ENCODE measurements around the gene RGS7. TPM values are rescaled to one million over a fixed set of nuclear protein-coding genes. Genes with fewer than 3 reads are reported as not detected.

The RGS7 gene
- total and polyA plus RNA-seq, 7 donors = 0.04 TPM; not detected in 6

GRCh38 chr1:241114699-241115233, 242.2 kb downstream of the RGS7 start:
- DNase-seq = no peak
- Histone ChIP-seq H3K27me3 (ENCODE audit: insufficient read depth in 3 of 3, low read length in 2 of 3) (no peaks in the 10 kb centered on the region), H3K4me3 (no peak overlapping the region), H3K9me3 (no peaks in the 10 kb centered on the region), H3K27ac (no peak overlapping the region), H3K4me1 (no peaks in the 10 kb centered on the region), H3K36me3 (ENCODE audit: insufficient read depth in 1 of 2, low read depth in 1 of 2) (no peaks in the 10 kb centered on the region)
- 39 to 61% (median 57%) methylated on average over 1 of the region's 1 CpG for WGBS, 3 donors
- intact Hi-C loops (cut with DNase I) = no loop called here
- ATAC-seq = no peak
- TF ChIP-seq CTCF (IDR thresholded peaks at IDR 0.05) = no peak

- H3K27me3 ChIP-seq (ENCODE audit: insufficient read depth in 3 of 3, low read length in 2 of 3) = no peaks in the 10 kb centered on the region
- no peak overlapping the region for H3K4me3 ChIP-seq
- TF ChIP-seq CTCF (IDR thresholded peaks at IDR 0.05) = no peak
- H3K27ac ChIP-seq = no peak overlapping the region
- WGBS, 3 donors = 69 to 81% (median 72%) methylated on average over 5 of the region's 5 CpGs
- no peaks in the 10 kb centered on the region for H3K4me1 ChIP-seq
- DNase-seq = no peak
- intact Hi-C loops (cut with DNase I) = no loop called here
- H3K9me3 ChIP-seq = no peaks in the 10 kb centered on the region
- no peak for ATAC-seq
- no peaks in the 10 kb centered on the region for H3K36me3 ChIP-seq (ENCODE audit: insufficient read depth in 1 of 2, low read depth in 1 of 2)
Observed at GRCh38 chr1:241113557-241113956, 243.4 kb downstream of the RGS7 start.

GRCh38 chr1:241109039-241109438, 248.0 kb downstream of the RGS7 start:
- Histone ChIP-seq H3K27ac (no peak overlapping the region), H3K9me3 (no peaks in the 10 kb centered on the region), H3K27me3 (ENCODE audit: insufficient read depth in 3 of 3, low read length in 2 of 3) (no peaks in the 10 kb centered on the region), H3K4me1 (no peaks in the 10 kb centered on the region), H3K36me3 (ENCODE audit: insufficient read depth in 1 of 2, low read depth in 1 of 2) (no peaks in the 10 kb centered on the region), H3K4me3 (no peak overlapping the region)
- WGBS, 3 donors = 72 to 85% (median 76%) methylated on average over 7 of the region's 7 CpGs
- TF ChIP-seq CTCF (IDR thresholded peaks at IDR 0.05) = no peak
- no peak for ATAC-seq
- intact Hi-C loops (cut with DNase I) = no loop called here
- DNase-seq = no peak

GRCh38 chr1:241105147-241105546, 251.9 kb downstream of the RGS7 start:
- H3K27ac ChIP-seq = no peak overlapping the region
- no peaks in the 10 kb centered on the region for H3K9me3 ChIP-seq
- intact Hi-C loops (cut with DNase I) = no loop called here
- no peaks in the 10 kb centered on the region for H3K36me3 ChIP-seq (ENCODE audit: insufficient read depth in 1 of 2, low read depth in 1 of 2)
- H3K4me1 ChIP-seq = no peaks in the 10 kb centered on the region
- H3K27me3 ChIP-seq (ENCODE audit: insufficient read depth in 3 of 3, low read length in 2 of 3) = no peaks in the 10 kb centered on the region
- no peak for TF ChIP-seq CTCF (IDR thresholded peaks at IDR 0.05)
- no peak for ATAC-seq
- WGBS, 3 donors = 83 to 91% (median 86%) methylated on average over 3 of the region's 3 CpGs
- no peak for DNase-seq
- no peak overlapping the region for H3K4me3 ChIP-seq

- 26 to 36% (median 31%) methylated on average over 1 of the region's 1 CpG for WGBS, 3 donors
- no peak for TF ChIP-seq CTCF (IDR thresholded peaks at IDR 0.05)
- Histone ChIP-seq H3K9me3 (no peaks in the 10 kb centered on the region), H3K36me3 (ENCODE audit: insufficient read depth in 1 of 2, low read depth in 1 of 2) (no peaks in the 10 kb centered on the region), H3K27me3 (ENCODE audit: insufficient read depth in 3 of 3, low read length in 2 of 3) (no peaks in the 10 kb centered on the region), H3K27ac (no peak overlapping the region), H3K4me3 (no peak overlapping the region), H3K4me1 (no peaks in the 10 kb centered on the region)
- no peak for DNase-seq
- no peak for ATAC-seq
- intact Hi-C loops (cut with DNase I) = no loop called here
Observed at GRCh38 chr1:241102664-241103063, 254.3 kb downstream of the RGS7 start.

Measured in psoas muscle (tissue), 8 donors.